Adrenal gland (tissue), 5 donors: ENCODE results near the gene PREB.

Experiments used
- CTCF ChIP-seq, 6 experiments: fragments of 450-650 bp in 4 of 6; fragments of 200-600 bp in 2 of 6; sonication (generic) in 1 of 6; IDR thresholded peaks; 1 replicate in 5 of 6; 2 replicates in 1 of 6; pipeline versions ENCODE4 v1.5.1 to v1.8.0; 2016 to 2021; ENCODE audit warnings: antibody characterized with exemption in 6 of 6, mild to moderate bottlenecking in 2 of 6, moderate library complexity in 1 of 6
- POLR2A ChIP-seq, 2 donors: fragments of 450-650 bp; IDR thresholded peaks; one replicate each; pipeline ENCODE4 v1.6.1; 2017; ENCODE audit warnings: antibody characterized with exemption in 2 of 2, mild to moderate bottlenecking in 2 of 2, moderate library complexity in 1 of 2
- donor health status: DM: no; HTN: no; CAD: no.

GRCh38 chr2:27130396-27130795 is 4.0 kb downstream of the PREB start:
- TF ChIP-seq CTCF (IDR thresholded peaks at IDR 0.05) (no peak), POLR2A (IDR thresholded peaks at IDR 0.05) (no peak)
